HAP-1 (cell line): ENCODE data around the gene DIRAS3.
A peak's percentile ranks its signal among the peaks of the same experiment; 100 is the strongest.

Experiments
- DNase-seq, 2 experiments: peaks; one replicate each; pipeline ENCODE4 v3.0.0-alpha.2; 2016 to 2020; ENCODE audit warnings: low spot score in 2 of 2
- H3K27me3 ChIP-seq: fragments of 250-450 bp; sonication (Bioruptor Pico); 2 replicates; pipeline ENCODE4 v1.5.1; 2020; ENCODE audit warnings: low read depth, mild to moderate bottlenecking, moderate library complexity
- H3K36me3 ChIP-seq: fragments of 250-450 bp; sonication (Bioruptor Pico); replicated peaks from 2 replicates; pipeline ENCODE4 v1.5.1; 2020; ENCODE audit warnings: mild to moderate bottlenecking
- H3K4me1 ChIP-seq: fragments of 250-450 bp; sonication (Bioruptor Pico); 2 replicates; pipeline ENCODE4 v1.5.1; 2020; ENCODE audit warnings: mild to moderate bottlenecking
- H3K4me3 ChIP-seq: fragments of 250-450 bp; sonication (Bioruptor Pico); 2 replicates; pipeline ENCODE4 v1.5.1; 2020; ENCODE audit warnings: mild to moderate bottlenecking, moderate library complexity
- H3K9me3 ChIP-seq: fragments of 250-450 bp; sonication (Bioruptor Pico); 2 replicates; pipeline ENCODE4 v1.5.1; 2020; ENCODE audit warnings: mild to moderate bottlenecking, moderate library complexity
- in situ Hi-C: fragments of 300-500 bp; cut with MboI; formaldehyde crosslinking; loops from 3 replicates; pipeline ENCODE4 v1.14.3; 2020; ENCODE audit warnings: low sequenced_read_pairs, inconsistent platforms, mixed read lengths

DIRAS3 gene

DNA sequence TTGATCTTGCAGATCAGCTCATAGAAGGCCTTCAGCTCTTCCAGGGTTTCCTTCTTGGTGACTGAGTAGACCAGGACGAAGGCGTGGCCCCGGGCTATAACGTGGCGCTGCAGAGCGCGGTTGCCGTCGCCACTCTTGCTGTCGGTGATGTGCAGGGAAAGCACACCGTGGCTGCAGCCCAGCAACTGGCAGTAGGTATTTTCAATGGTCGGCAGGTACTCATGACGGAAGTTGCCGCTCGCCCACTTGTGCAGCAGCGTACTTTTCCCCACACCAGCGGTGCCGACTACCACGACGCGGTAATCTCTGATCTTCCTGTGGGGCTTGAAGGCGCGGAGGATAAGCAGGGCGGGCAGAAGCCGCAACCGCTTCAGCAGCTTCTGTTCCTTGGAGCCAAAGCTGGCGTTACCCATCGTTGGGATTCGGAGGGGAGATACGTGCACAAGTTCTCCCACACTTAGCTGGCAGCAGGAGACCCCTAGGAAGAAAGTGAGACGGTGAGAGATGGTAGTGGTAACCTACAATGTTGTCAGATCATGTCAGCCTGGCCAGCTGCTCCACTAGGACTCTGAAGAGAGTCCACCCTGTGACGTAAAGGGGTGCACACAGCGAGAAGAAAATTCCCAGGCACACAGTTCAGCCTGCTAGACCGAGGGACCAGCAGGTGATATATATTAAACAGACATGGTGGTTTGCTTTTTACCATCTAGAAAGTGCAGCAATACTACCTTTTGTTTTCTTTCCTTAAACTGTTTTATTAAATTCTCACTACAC, 3.4 kb downstream of the DIRAS3 start:
- DNase-seq, result no peak
- in situ Hi-C loops, result no loop called here
- no peaks in the 10 kb centered on the region for H3K27me3 ChIP-seq

DNA sequence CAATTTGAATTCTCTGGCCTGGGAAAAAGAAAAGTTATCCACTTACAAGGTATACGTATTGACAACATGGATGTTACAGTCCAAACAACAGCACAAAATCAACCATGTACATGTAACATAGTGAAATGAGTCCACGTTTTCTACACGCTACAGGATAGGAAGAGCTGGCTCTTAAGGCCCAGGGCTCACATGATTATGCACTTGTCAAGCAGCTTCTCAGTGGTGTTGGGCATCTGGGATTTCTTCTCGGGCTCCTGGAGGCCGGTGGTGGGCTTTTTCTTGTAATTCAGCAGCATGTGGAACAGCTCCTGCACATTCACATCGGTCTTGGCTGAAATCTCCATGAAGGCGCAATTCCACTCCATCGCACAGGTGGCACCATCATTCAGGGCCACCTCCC, 4.0 kb downstream of the DIRAS3 start:
- Histone ChIP-seq H3K4me1 (no peaks in the 10 kb centered on the region), H3K9me3 (no peaks in the 10 kb centered on the region), H3K36me3 (no peaks in the 10 kb centered on the region), H3K27me3 (no peaks in the 10 kb centered on the region), H3K4me3 (no peak overlapping the region)
- in situ Hi-C loops, result no loop called here
- no peak for DNase-seq

More for the DNA sequence above, 3.4 kb downstream of the DIRAS3 start:
- no peaks in the 10 kb centered on the region for H3K36me3 ChIP-seq
- no peaks in the 10 kb centered on the region for H3K4me1 ChIP-seq
- H3K9me3 ChIP-seq, result no peaks in the 10 kb centered on the region
- H3K4me3 ChIP-seq, result no peak overlapping the region

DNA sequence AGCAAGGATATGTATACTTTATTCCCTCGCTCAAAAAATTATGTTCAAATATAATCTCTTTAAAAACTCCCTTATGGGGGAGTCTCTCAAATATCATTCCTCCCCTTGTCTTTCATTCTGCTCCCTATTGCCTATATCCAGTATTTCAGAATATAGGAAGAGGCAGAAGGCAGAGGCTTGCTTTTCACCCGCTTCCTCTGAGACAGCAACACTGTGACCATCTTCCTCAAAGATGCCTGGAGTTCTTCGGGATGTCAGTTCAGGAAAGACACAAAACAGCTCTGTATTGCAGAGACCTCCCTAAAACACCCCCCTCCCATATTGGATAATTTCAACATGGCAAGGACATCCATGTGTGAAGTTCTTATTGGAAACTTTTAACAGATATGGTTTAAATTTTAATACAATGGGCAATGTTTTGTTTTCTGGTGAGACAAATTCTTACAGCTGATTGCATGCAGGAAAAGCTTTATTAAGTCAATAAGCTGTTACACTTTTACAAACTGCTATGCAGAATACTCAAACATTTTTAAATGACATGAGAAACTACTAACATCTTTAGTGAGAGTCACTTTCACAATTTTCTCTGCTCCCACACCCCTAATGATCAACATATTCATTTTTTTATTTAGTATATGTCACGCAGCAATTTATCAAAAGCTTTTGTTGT, 4.8 kb downstream of the DIRAS3 start:
- H3K27me3 ChIP-seq, result no peaks in the 10 kb centered on the region
- H3K4me1 ChIP-seq, result no peaks in the 10 kb centered on the region
- no peaks in the 10 kb centered on the region for H3K36me3 ChIP-seq
- H3K9me3 ChIP-seq, result no peaks in the 10 kb centered on the region
- in situ Hi-C loops, result no loop called here
- no peak for DNase-seq
- no peak overlapping the region for H3K4me3 ChIP-seq

DNA sequence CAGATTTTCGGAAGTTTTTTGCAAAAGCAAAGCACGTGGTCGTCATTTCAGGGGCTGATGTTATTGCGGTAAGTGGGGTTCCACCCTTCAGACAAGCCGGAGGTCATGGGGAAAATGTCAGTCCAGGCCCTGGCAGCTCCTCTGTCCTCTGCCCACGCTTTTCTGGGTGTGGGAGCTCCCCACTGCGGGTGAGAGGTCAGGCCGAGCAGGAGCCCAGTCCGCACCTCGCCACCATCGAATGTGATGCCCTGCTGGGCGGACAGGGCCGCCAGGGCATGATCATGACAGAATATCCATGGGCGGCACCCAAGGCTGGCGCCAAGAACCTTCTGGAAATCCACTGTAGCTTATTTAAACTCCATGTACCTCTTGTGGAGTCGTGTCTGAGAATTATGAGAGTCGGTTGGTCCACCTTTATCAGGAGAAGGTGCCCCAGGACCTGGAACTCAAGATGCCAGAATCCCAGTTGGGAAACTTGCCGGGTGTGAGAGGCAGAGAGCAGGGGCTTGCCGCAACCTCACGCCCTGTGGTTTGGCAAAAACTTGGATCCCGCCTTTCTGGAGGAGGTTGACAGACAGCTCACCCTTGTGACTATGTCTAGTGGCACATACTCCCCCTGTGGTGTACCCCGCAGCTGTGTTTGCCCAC, 6.9 kb downstream of the DIRAS3 start:
- H3K4me1 ChIP-seq, result no peaks in the 10 kb centered on the region
- H3K27me3 ChIP-seq, result no peaks in the 10 kb centered on the region
- DNase-seq, result no peak
- in situ Hi-C loops, result no loop called here
- no peak overlapping the region for H3K4me3 ChIP-seq
- no peaks in the 10 kb centered on the region for H3K9me3 ChIP-seq
- no peaks in the 10 kb centered on the region for H3K36me3 ChIP-seq

DNA sequence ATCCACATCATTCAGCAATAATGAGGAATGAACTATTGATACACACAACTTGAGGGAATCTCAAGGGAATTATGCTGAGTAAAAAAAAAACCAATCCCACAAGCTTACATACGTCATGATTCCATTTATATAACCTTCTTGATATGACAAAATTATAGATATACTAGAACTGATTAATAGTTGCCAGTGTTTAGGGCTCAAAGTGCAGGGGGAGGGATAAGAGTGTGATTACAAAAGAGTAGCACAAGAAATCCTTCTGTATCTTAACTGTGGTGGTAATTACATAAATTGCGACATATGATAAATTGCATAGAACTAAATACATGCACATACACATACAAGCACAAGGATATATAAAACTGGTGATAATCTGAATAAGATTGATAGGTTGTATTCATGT, 13.5 kb downstream of the DIRAS3 start:
- Histone ChIP-seq H3K4me1 (no peaks in the 10 kb centered on the region), H3K36me3 (no peaks in the 10 kb centered on the region), H3K4me3 (no peak overlapping the region), H3K27me3 (no peaks in the 10 kb centered on the region; the same call in 1 of the 2 replicates), H3K9me3 (no peaks in the 10 kb centered on the region)
- DNase-seq, result no peak
- in situ Hi-C loops, result no loop called here

DNA sequence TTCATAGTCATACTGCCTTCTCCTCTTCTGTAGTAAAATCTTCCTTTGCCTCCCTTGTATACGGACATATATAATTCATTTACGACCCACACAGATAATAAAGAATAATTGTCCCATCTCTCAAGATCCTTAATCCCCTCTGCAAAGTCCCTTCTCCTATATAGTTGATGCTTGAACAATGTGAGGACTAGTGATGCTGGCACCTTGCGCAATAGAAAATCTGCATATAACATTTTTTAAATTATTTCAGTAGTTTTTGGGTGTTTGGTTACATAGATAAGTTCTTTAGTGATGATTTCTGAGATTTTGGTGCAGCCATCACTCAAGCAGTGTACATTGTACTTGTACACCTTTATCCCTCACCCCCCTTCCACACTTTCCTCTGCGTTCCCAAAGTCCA, 21.0 kb downstream of the DIRAS3 start:
- no peak for DNase-seq
- Histone ChIP-seq H3K4me1 (no peaks in the 10 kb centered on the region), H3K36me3 (no peaks in the 10 kb centered on the region), H3K9me3 (no peaks in the 10 kb centered on the region), H3K4me3 (no peak overlapping the region), H3K27me3 (0 out of 2 replicates have a peak, but pooled peaks cover 3% of the 10 kb centered on the region)
- in situ Hi-C loops, result no loop called here

DNA sequence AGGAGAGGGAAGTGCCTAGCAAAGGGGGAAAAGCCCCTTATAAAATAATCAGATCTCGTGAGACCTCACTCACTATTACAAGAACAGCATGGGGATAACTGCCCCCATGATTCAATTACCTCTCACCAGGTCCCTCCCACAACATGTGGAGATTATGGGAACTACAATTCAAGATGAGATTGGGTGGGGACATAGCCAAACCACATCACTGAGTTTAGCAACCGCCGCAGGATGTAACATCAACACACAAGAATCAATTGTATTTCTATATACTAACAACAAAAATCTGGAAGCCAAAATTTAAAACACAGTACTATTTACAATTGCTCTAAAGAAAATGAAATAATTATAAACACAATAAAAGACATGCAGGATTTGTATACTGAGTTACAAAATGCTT, 21.9 kb downstream of the DIRAS3 start:
- H3K36me3 ChIP-seq, result no peaks in the 10 kb centered on the region
- in situ Hi-C loops, result no loop called here

DNA sequence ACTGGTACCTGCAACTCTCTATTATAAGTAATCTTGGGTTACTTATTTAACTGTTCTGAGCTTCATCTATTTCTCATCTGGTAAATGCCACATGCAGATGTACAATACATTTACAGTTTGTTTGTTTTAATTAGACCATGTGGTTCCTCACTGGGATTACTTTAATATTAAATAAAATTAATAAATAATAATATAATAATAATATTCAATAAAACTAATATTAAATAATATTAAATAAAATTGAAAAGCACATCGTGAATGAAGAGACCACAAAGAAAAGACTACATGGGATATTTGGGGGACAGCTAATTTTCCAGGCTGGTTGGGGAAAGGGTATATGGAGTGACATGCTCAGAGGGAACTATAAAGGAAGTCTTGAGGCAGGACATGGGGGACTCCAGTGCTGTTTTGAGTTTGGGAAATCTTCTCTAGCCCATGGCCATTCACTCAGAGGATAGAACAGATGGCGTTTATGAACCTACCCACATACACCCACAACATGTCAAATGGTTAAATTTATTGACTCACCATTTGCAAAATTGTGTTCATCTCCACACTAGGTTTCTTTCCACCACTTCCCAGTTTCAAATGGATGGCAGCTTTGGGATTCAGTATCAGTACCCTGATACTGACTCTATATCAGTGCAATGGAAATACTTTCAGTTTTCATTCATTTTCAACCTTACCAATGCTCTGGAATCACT, 25.6 kb downstream of the DIRAS3 start:
- Histone ChIP-seq H3K36me3 (no peaks in the 10 kb centered on the region), H3K9me3 (no peaks in the 10 kb centered on the region), H3K27me3 (no peaks in the 10 kb centered on the region), H3K4me3 (no peak overlapping the region), H3K4me1 (no peaks in the 10 kb centered on the region)
- in situ Hi-C loops, result no loop called here
- DNase-seq, result no peak

More for the DNA sequence above, 21.9 kb downstream of the DIRAS3 start:
- DNase-seq, result no peak
- no peak overlapping the region for H3K4me3 ChIP-seq
- 0 out of 2 replicates have a peak, but pooled peaks cover 3% of the 10 kb centered on the region for H3K27me3 ChIP-seq
- H3K4me1 ChIP-seq, result no peaks in the 10 kb centered on the region
- no peaks in the 10 kb centered on the region for H3K9me3 ChIP-seq

DNA sequence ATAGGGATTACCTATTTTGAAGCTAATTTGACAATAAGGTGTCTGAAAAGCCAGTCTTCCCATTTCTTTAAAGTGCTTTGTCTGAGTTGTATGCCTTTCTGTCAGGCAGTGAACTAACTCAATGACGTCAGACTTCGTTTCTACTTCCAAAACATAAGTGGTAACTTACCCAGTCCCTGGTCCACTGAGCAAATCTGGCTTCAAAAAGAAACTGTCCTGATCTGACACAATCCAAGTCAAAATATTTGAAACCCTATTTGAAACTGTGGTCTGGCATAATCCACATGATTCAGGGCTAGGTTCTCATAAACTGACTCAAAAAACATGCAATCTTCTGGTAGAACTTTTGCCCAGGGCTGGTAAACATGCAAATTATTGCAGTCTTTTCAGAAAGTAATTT, 34.0 kb downstream of the DIRAS3 start:
- Histone ChIP-seq H3K36me3 (no peaks in the 10 kb centered on the region), H3K27me3 (no peaks in the 10 kb centered on the region), H3K9me3 (0 out of 2 replicates have a peak, but pooled peaks cover 3% of the 10 kb centered on the region), H3K4me1 (peaks cover 5% of the 10 kb centered on the region; the same call in 1 of the 2 replicates), H3K4me3 (no peak overlapping the region)
- in situ Hi-C loops, result no loop called here
- DNase-seq, result peak in 1 of 2 experiments; percentile 28

DNA sequence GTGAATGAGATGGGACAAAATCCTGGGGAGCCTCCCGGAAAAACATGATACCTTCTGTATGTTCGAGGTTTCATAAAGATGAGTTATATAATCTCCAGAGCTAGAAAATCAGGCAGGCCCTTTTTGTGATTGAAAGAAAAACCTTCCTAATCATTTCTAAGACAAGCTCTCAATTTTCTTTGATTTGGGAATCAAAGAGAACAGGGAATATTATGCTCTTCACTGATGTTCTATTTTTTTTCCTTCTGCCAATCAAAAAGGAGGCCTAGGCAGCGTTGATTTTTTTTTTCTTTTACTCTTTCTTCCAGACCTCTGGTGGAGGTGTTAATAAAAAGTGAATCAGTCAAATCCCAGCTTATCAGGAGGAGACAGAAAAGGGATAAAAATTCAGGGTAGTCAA, 34.5 kb downstream of the DIRAS3 start:
- DNase-seq, result no peak
- Histone ChIP-seq H3K4me1 (peaks cover 5% of the 10 kb centered on the region; the same call in 1 of the 2 replicates), H3K4me3 (no peak overlapping the region), H3K27me3 (no peaks in the 10 kb centered on the region), H3K36me3 (no peaks in the 10 kb centered on the region), H3K9me3 (0 out of 2 replicates have a peak, but pooled peaks cover 3% of the 10 kb centered on the region)
- in situ Hi-C loops, result no loop called here

DNA sequence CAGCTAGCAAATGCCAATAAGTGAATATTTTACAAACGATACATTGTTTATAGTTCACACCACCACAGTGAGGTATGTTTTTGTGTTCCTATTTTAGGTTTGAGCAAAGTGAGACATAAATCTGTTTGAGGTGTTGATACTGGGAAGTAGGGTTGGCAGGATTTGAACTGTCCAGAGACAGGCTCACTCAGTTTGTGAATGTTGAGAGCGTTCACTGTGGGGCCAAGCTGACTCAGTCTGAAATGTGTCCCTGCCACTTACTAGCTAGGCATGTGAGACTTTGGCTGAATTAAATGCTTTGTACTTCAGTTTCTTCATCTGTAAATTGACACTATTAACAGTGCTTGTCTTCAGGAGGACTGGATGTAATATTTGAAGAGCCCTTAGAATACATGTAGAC, 35.1 kb downstream of the DIRAS3 start:
- H3K36me3 ChIP-seq, result no peaks in the 10 kb centered on the region
- no peaks in the 10 kb centered on the region for H3K27me3 ChIP-seq
- 0 out of 2 replicates have a peak, but pooled peaks cover 3% of the 10 kb centered on the region for H3K9me3 ChIP-seq
- peaks cover 5% of the 10 kb centered on the region; the same call in 1 of the 2 replicates for H3K4me1 ChIP-seq
- DNase-seq, result no peak
- no peak overlapping the region for H3K4me3 ChIP-seq
- in situ Hi-C loops, result no loop called here

DNA sequence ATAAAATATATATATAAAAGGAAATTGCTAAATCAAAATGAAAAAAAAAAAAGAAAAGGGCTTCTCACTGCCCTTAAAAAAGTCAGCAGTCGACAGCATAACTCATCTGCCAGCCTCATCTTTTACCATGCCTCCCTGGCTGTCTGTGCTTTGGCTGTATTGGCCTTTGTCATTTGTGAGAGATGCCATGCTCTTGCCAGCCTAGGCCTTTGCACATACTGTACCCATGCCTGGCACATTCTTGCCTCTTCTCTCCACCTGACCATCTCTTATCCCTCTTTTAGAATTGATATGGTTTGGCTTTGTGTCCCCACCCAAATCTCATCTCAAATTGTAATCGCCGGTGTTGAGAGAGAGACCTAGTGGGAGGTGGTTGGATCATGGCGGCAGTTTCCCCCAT, 37.1 kb downstream of the DIRAS3 start:
- H3K36me3 ChIP-seq, result no peaks in the 10 kb centered on the region
- DNase-seq, result no peak
- no peak overlapping the region for H3K4me3 ChIP-seq
- H3K27me3 ChIP-seq, result no peaks in the 10 kb centered on the region
- peaks cover 5% of the 10 kb centered on the region; the same call in 1 of the 2 replicates for H3K4me1 ChIP-seq
- in situ Hi-C loops, result no loop called here
- 0 out of 2 replicates have a peak, but pooled peaks cover 3% of the 10 kb centered on the region for H3K9me3 ChIP-seq

DNA sequence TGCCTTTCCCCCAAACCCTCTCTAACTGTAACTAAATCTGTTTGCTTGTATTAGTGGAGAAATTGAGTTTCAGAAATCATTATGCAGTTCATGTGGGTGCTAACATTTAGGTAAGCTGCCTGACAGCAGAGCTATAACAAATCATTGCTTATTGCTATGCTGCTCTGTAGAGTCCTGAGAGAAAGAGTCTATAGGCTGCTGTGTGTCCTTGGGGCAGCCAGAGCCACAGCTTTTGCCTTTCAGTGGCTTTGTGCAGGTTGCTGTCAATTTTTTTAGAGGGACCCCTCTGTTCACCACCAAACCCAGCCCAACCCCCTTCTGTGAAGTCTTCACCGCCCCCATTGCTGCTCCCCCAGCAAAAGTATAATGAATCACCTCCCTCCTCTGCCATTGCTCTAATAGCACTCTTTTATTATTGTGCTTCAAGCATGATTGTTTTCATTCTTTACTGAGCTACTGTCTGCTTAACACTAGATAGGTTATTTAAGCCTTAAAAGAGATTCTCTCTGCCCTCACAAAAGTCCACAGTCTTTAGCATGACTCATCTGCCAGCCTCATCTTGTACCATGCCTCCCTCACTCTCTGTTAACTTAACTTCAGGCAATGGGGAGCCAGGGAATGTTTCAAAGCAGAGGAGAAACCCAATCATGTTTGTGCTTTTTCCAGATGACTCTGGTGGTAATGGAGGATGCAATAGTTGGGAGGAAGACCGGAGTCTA, 38.6 kb downstream of the DIRAS3 start:
- peaks cover 5% of the 10 kb centered on the region; the same call in 1 of the 2 replicates for H3K4me1 ChIP-seq
- no peaks in the 10 kb centered on the region for H3K9me3 ChIP-seq
- H3K27me3 ChIP-seq, result no peaks in the 10 kb centered on the region
- in situ Hi-C loops, result no loop called here
- DNase-seq, result no peak
- no peaks in the 10 kb centered on the region for H3K36me3 ChIP-seq
- no peak overlapping the region for H3K4me3 ChIP-seq
